ENCODE results near the gene GFY.

Gene GFY

DNA sequence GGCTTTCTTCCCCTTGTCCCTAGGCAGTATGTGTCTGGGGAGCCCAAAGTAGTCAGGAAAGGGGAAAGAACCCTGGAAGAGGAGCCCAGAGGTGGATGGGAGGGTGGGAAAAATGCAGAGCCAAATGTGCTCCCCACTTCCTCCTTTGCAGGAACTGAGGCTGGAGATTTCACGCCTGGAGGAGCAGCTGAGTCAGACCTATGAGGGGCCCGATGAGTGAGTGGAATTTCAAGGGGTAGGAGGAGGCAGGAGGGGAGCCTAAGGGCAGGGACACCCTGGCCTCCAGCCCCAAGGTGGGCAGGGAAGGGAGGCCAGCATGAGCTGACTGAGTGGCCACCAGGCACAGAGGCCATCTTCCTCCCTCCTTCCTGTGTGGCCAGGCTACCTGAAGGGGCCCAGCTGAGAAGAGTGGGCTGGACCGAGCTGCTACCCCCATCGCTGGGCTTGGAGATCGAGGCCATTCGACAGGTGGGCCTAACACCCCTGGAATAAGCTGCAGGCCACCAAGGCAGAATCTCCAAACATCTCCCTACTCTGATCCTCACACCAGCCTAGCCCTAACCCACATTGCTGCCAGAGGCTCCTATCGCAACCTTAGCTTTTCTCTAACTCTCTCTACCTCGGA, 16.3 kb upstream of the GFY start:
- TF ChIP-seq, protein P1, sequence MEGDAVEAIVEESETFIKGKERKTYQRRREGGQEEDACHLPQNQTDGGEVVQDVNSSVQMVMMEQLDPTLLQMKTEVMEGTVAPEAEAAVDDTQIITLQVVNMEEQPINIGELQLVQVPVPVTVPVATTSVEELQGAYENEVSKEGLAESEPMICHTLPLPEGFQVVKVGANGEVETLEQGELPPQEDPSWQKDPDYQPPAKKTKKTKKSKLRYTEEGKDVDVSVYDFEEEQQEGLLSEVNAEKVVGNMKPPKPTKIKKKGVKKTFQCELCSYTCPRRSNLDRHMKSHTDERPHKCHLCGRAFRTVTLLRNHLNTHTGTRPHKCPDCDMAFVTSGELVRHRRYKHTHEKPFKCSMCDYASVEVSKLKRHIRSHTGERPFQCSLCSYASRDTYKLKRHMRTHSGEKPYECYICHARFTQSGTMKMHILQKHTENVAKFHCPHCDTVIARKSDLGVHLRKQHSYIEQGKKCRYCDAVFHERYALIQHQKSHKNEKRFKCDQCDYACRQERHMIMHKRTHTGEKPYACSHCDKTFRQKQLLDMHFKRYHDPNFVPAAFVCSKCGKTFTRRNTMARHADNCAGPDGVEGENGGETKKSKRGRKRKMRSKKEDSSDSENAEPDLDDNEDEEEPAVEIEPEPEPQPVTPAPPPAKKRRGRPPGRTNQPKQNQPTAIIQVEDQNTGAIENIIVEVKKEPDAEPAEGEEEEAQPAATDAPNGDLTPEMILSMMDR (IDR thresholded peaks at IDR 0.05; ENCODE audit: insufficient read depth, low read depth, low read length, missing control alignments) = no peak
- DNase-seq (ENCODE audit: low read depth) = no peak
- H3K4me3 ChIP-seq (ENCODE audit: low read depth, low read length) = peak overlapping the region; percentile 47

DNA sequence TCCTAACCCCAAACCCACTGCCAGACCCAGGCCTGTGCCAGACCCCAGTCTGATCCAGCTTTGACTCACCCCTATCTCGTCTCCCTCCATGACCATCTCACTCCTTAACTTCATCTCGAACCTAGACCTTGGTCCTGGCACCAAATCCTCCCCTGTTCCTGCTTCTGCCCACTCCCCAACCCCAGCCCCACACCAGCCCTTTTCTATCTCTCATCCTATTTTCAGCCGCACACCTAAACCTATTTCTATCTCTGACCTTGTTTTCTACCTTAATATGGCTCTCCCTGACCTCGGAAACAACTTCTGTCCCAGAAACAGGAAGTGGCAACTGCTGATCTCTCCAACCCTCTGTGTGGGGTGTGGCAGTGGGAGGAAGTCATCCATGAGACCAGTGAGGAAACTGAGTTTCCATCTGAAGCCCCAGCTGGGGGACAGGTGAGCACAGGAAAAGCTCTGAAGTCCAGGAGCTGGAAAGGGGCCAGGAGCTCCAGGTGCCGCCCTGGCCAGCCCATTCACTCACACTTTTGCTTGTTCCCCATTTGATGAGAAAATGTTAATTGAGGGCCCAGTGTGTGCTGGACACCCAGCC, 15.7 kb upstream of the GFY start:
- peak; percentile 68 for DNase-seq (ENCODE audit: low read depth)
- H3K4me3 ChIP-seq (ENCODE audit: low read depth, low read length) = peak overlapping the region; percentile 47
- TF ChIP-seq, protein P1 (IDR thresholded peaks at IDR 0.05; ENCODE audit: insufficient read depth, low read depth, low read length, missing control alignments) = no peak

DNA sequence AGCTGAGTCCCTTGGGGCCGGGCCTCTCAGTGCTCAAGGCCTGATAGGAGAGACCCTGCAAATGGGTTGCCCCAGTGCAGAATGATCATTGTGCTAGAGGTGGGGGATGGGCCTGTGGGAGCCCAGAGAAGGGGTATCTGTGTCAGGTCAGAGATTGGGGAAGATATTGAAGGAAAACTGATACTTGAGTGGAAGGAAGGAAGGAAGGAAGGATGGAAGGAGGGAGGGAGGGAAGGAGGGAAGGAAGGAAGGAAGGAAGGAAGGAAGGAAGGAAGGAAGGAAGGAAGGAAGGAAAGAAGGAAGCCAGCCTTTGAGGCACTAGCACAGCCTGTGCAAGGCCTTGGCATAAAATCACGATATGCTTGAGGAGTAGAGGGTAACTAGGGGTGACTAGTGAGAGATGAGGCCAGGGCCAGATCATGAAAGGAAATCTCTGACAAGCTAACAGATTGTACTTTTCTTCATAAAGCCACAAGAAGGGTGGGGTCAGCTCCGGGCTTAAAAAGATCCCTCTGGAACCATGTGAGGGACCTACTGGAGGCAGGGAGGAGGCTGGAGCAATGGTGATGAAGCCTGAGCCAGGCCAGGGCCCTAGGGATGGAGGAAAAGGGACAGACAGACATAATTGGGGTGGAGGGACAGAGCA, 13.4 kb upstream of the GFY start:
- H3K4me3 ChIP-seq (ENCODE audit: low read depth, low read length) = no peak overlapping the region
- TF ChIP-seq, protein P1 (IDR thresholded peaks at IDR 0.05; ENCODE audit: insufficient read depth, low read depth, low read length, missing control alignments) = no peak
- DNase-seq (ENCODE audit: low read depth) = no peak

DNA sequence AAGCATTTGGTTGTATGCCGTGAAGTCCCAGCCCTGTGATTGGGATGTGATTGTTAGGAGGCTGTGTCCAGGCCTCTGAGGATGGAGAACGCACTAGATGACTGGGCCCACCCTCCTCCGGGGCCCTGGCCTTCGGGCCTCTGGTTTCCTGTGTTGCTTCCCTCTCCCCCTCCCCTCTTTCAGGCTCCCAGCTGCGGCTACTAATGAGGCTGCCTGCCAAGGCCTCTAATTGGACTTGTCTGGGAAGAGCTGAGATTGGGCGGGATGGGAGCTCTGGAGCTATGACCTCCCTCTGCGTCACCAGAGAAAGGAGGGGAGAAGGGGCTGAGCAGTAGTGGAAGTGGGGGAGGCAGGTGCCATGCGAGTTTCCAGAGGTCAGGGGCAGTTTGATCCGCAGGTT, 11.8 kb upstream of the GFY start:
- H3K4me3 ChIP-seq (ENCODE audit: low read depth, low read length) = no peak overlapping the region
- no peak for DNase-seq (ENCODE audit: low read depth)
- TF ChIP-seq, protein P1 (IDR thresholded peaks at IDR 0.05; ENCODE audit: insufficient read depth, low read depth, low read length, missing control alignments) = no peak

DNA sequence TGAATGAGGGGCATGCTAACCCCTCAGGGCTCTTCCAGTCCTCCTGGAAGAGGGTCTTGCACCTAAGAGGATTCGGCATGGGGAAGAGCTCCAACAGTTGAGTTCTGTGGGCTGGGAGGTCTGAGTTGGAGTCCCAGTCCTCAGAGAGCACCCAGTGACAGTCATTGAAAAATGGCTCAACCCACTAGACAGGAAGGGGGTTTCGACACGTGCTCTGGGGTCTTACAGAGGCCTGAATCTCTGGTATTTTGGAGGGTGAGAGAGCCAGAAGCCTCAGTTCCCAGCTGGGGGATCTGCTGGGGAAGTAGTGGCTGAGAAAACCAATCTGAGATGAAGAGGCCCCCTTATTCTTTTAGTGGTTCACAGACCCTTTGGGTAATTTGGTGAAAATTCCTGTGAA, 10.9 kb upstream of the GFY start:
- TF ChIP-seq, protein P1 (IDR thresholded peaks at IDR 0.05; ENCODE audit: insufficient read depth, low read depth, low read length, missing control alignments) = no peak
- no peak overlapping the region for H3K4me3 ChIP-seq (ENCODE audit: low read depth, low read length)
- DNase-seq (ENCODE audit: low read depth) = no peak

DNA sequence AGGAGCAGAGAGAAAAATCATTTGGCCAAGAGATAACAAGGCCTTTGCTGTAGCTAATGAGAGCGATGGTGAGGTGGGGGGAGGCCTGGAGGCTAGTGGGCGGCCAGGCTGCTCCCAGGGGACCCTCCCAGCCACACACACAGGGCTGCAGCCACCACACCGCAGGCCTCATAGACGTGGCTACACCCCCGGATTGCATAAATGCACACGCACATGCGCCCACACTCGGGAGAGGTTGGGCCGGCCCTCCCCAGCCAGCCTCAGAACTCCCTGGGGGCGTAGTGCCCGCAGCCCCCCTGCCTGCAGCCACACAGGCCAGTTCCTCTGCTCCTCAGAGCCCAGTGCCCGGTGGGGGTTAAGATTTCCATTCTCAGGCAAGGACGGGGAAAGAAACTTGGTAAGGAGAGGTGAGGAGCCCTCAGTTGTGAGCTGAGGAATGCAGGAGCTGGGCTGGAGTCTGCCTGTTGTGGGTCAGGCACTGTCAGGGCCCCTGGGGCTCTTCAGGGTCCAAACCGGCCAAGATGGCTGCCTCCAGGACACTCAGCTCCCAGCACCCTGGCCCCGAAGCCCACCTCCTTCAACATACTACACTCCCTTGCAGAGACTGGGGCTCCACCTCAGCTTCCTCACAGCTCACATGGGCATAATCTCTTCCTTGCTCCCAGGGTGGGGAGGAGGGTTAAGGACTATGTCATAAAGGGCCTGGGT, 9.9 kb upstream of the GFY start:
- DNase-seq (ENCODE audit: low read depth) = peak; percentile 63
- no peak overlapping the region for H3K4me3 ChIP-seq (ENCODE audit: low read depth, low read length)
- TF ChIP-seq, protein P1 (IDR thresholded peaks at IDR 0.05; ENCODE audit: insufficient read depth, low read depth, low read length, missing control alignments) = no peak

All from GM12865 (cell line).